H9 (cell line): ENCODE results near the gene RNPEPL1. TPM values are rescaled to one million over a fixed set of nuclear protein-coding genes. Genes with fewer than 3 reads are reported as not detected.

Experiments used
- DNase-seq: peaks from one replicate; pipeline ENCODE4 v3.0.0-alpha.2; 2017
- H2AFZ ChIP-seq: one replicate; pipeline ENCODE4 v1.6.1; 2013; ENCODE audit warnings: mild to moderate bottlenecking, low read length, control low read depth, moderate library complexity
- H2AK5ac ChIP-seq: 2 replicates; pipeline ENCODE4 v1.6.1; 2013; ENCODE audit warnings: low read length, control low read depth, mixed read lengths; ENCODE audit not compliant: insufficient read length
- H2BK120ac ChIP-seq: one replicate; pipeline ENCODE4 v1.6.1; 2013; ENCODE audit warnings: low read depth, mild to moderate bottlenecking, low read length, control low read depth, inconsistent platforms; ENCODE audit not compliant: poor library complexity, severe bottlenecking
- H2BK12ac ChIP-seq: 2 replicates; pipeline ENCODE4 v1.6.1; 2013; ENCODE audit warnings: low read length, control low read depth, mixed read lengths, low read depth; ENCODE audit not compliant: insufficient read length
- H2BK15ac ChIP-seq: 2 replicates; pipeline ENCODE4 v1.6.1; 2013; ENCODE audit warnings: low read depth, low read length, control low read depth
- H2BK20ac ChIP-seq: one replicate; pipeline ENCODE4 v1.6.1; 2013; ENCODE audit warnings: low read depth, mild to moderate bottlenecking, low read length, control low read depth, inconsistent platforms; ENCODE audit not compliant: poor library complexity, severe bottlenecking
- H2BK5ac ChIP-seq: 2 replicates; pipeline ENCODE4 v1.6.1; 2013; ENCODE audit warnings: low read length, control low read depth, mixed read lengths; ENCODE audit not compliant: insufficient read length
- H3K14ac ChIP-seq: 2 replicates; pipeline ENCODE4 v1.6.1; 2013; ENCODE audit warnings: low read length, control low read depth; ENCODE audit not compliant: insufficient read depth
- H3K18ac ChIP-seq: 2 replicates; pipeline ENCODE4 v1.6.1; 2013; ENCODE audit warnings: low read depth, mild to moderate bottlenecking, mixed read lengths, low read length, control low read depth; ENCODE audit not compliant: insufficient read length
- H3K23ac ChIP-seq: 2 replicates; pipeline ENCODE4 v1.6.1; 2013; ENCODE audit warnings: low read length, control low read depth, mixed read lengths, low read depth; ENCODE audit not compliant: insufficient read length
- H3K23me2 ChIP-seq: 2 replicates; pipeline ENCODE4 v1.6.1; 2013; ENCODE audit warnings: low read depth, mild to moderate bottlenecking, mixed read lengths, low read length, control low read depth; ENCODE audit not compliant: insufficient read length, poor library complexity, severe bottlenecking
- H3K27ac ChIP-seq: 2 replicates; pipeline ENCODE4 v1.5.1; 2013; ENCODE audit warnings: low read length, control low read depth, mixed read lengths, low read depth; ENCODE audit not compliant: insufficient read length
- H3K27me3 ChIP-seq: 2 replicates; pipeline ENCODE4 v1.6.1; 2013; ENCODE audit warnings: low read length, control low read depth, inconsistent platforms; ENCODE audit not compliant: insufficient read depth
- H3K4ac ChIP-seq: 2 replicates; pipeline ENCODE4 v1.6.1; 2013; ENCODE audit warnings: low read depth, mild to moderate bottlenecking, control low read depth, inconsistent platforms, low read length, moderate library complexity
- H3K4me1 ChIP-seq: 2 replicates; pipeline ENCODE4 v1.6.1; 2013; ENCODE audit warnings: low read length, control low read depth, inconsistent platforms; ENCODE audit not compliant: insufficient read depth
- H3K4me2 ChIP-seq: 2 replicates; pipeline ENCODE4 v1.6.1; 2013; ENCODE audit warnings: low read length, control low read depth, mixed read lengths; ENCODE audit not compliant: insufficient read length, insufficient read depth
- H3K56ac ChIP-seq: 2 replicates; pipeline ENCODE4 v1.6.1; 2013; ENCODE audit warnings: low read depth, mild to moderate bottlenecking, mixed read lengths, low read length, control low read depth; ENCODE audit not compliant: insufficient read length
- H3K79me1 ChIP-seq: 2 replicates; pipeline ENCODE4 v1.6.1; 2013; ENCODE audit warnings: low read depth, mild to moderate bottlenecking, moderate library complexity, low read length, control low read depth, inconsistent platforms; ENCODE audit not compliant: insufficient read depth, poor library complexity, severe bottlenecking
- H3K79me2 ChIP-seq: 2 replicates; pipeline ENCODE4 v1.6.1; 2013; ENCODE audit warnings: low read length, control low read depth, inconsistent platforms; ENCODE audit not compliant: insufficient read depth
- H3K9ac ChIP-seq: 2 replicates; pipeline ENCODE4 v1.6.1; 2013; ENCODE audit warnings: low read length, control low read depth, mixed read lengths; ENCODE audit not compliant: insufficient read length; ENCODE audit errors: extremely low read depth
- H3K9me3 ChIP-seq: one replicate; pipeline ENCODE4 v1.6.1; 2013; ENCODE audit warnings: low read depth, low read length, inconsistent platforms; ENCODE audit not compliant: control insufficient read depth
- H3T11ph ChIP-seq: one replicate; pipeline ENCODE4 v1.6.1; 2013; ENCODE audit warnings: mild to moderate bottlenecking, low read length, control low read depth, inconsistent platforms
- H4K20me1 ChIP-seq: one replicate; pipeline ENCODE4 v1.6.1; 2013; ENCODE audit not compliant: control insufficient read depth, insufficient read length, insufficient read depth
- H4K5ac ChIP-seq: 2 replicates; pipeline ENCODE4 v1.6.1; 2013; ENCODE audit warnings: low read depth, mild to moderate bottlenecking, mixed read lengths, low read length, control low read depth; ENCODE audit not compliant: insufficient read length
- H4K8ac ChIP-seq: replicated peaks from 2 replicates; pipeline ENCODE4 v1.6.1; 2013; ENCODE audit warnings: low read length, control low read depth, mixed read lengths, low read depth; ENCODE audit not compliant: insufficient read length
- H4K91ac ChIP-seq: 2 replicates; pipeline ENCODE4 v1.6.1; 2013; ENCODE audit warnings: low read depth, mild to moderate bottlenecking, moderate library complexity, mixed read lengths, low read length, control low read depth; ENCODE audit not compliant: insufficient read length
- H3K27ac Mint-ChIP-seq, 3 experiments: 2 replicates in 2 of 3; 3 replicates in 1 of 3; pipeline ENCODE4 v1.8.0; 2020 to 2021; ENCODE audit warnings: mixed read lengths in 3 of 3, mild to moderate bottlenecking in 1 of 3, moderate library complexity in 1 of 3
- H3K27me3 Mint-ChIP-seq: 2 replicates; pipeline ENCODE4 v1.8.0; 2021; ENCODE audit warnings: low read depth, mild to moderate bottlenecking, moderate library complexity, mixed read lengths
- H3K36me3 Mint-ChIP-seq, 3 experiments: 2 replicates in 2 of 3; 3 replicates in 1 of 3; pipeline ENCODE4 v1.8.0; 2020 to 2021; ENCODE audit warnings: low read depth in 3 of 3, mixed read lengths in 3 of 3; ENCODE audit not compliant: insufficient read depth in 1 of 3
- H3K4me1 Mint-ChIP-seq, 2 experiments: 2 replicates each; pipeline ENCODE4 v1.8.0; 2020; ENCODE audit warnings: mixed read lengths in 2 of 2
- H3K4me3 Mint-ChIP-seq, 2 experiments: 2 replicates in 1 of 2; 3 replicates in 1 of 2; pipeline ENCODE4 v1.8.0; 2020 to 2021; ENCODE audit warnings: mild to moderate bottlenecking in 2 of 2, mixed read lengths in 2 of 2, moderate library complexity in 1 of 2
- H3K9me3 Mint-ChIP-seq, 2 experiments: 2 replicates in 1 of 2; 3 replicates in 1 of 2; pipeline ENCODE4 v1.8.0; 2020; ENCODE audit warnings: mild to moderate bottlenecking in 2 of 2, mixed read lengths in 2 of 2, moderate library complexity in 1 of 2
- WGBS: extraction: QIAGEN DNeasy Blood & Tissue Kit; methylation state at CpG from one replicate; pipeline ENCODE4 v1.1.7; 2013; ENCODE audit warnings: missing lambda C conversion rate, low lambda C conversion rate, mixed read lengths; ENCODE audit not compliant: insufficient read length; ENCODE audit errors: extremely low coverage; 5-methylcytosine and 5-hydroxymethylcytosine counted together
- total RNA-seq: library from RNA; stranded (reverse); gene quantifications from 2 replicates; pipeline ENCODE4 v1.2.1, GENCODE V29; 2021
- TF ChIP-seq, protein P1 (sequence below): fragments of 200-600 bp; sonication (generic); conservative IDR thresholded peaks from 3 replicates; pipeline ENCODE4 v1.8.0; 2021; ENCODE audit warnings: antibody characterized with exemption, mild to moderate bottlenecking

The RNPEPL1 gene
- total RNA-seq, 1 experiment from 2014 or later: 22.5 TPM

DNA sequence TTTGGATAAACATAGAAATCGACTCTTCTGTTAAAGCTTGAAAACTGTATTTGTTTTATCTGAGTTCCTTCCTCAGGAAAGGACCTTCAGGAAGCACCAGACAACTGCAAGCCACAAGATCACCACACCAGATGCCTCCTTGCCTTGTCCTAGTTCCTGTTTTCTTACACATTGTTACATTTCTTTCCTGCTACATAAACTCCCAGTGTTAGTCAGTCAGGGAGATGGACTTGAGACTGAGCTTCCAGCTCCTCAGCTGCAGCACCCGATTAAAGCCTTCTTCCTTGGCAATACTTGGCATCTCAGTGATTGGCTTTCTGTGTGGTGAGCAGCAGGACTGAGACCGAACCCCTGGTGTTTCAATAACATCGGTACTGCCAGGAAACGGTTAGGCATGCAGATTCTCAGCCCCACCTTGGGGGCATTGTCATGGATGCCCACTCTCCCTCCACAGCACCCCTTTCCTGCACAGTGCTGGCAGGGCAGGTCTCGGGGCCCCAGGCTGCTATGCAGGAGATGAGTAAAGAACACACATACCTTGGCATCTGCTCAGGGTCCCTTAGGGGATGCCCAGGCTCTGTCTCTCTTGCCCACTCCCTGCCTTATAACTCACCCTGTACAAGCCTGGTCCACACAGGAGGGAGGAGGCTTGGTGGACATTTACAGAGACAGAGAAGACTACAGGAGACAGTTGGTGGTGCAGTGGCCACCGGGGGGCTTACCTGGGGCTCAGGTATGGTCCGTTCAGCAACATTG lies 43.1 kb upstream of the RNPEPL1 start:
- no peak overlapping the region for H2AK5ac ChIP-seq
- no peak for DNase-seq
- Mint-ChIP-seq H3K4me1 (0 out of 4 replicates have a peak, but pooled peaks cover 0 to 3% of the 10 kb centered on the region in 2 experiments), H3K36me3 (peaks cover 65 to 74% (median 73%) of the 10 kb centered on the region in 3 experiments), H3K27me3 (peaks cover 2% of the 10 kb centered on the region), H3K9me3 (peaks cover 65% of the 10 kb centered on the region in 2 experiments), H3K4me3 (no peak overlapping the region), H3K27ac (no peak overlapping the region)
- no peak overlapping the region for H4K5ac ChIP-seq
- no peak overlapping the region for H3K14ac ChIP-seq
- H3K27me3 ChIP-seq: no peaks in the 10 kb centered on the region
- no peak overlapping the region for H2BK120ac ChIP-seq
- H4K91ac ChIP-seq: no peak overlapping the region
- no peak overlapping the region for H2BK15ac ChIP-seq
- peaks cover 4% of the 10 kb centered on the region for H4K20me1 ChIP-seq
- H3K18ac ChIP-seq: no peak overlapping the region
- no peak overlapping the region for H2AFZ ChIP-seq
- H3K79me2 ChIP-seq: no peaks in the 10 kb centered on the region
- no peak overlapping the region for H3K9ac ChIP-seq
- H3K23me2 ChIP-seq: no peaks in the 10 kb centered on the region
- H3K4me2 ChIP-seq: no peak overlapping the region
- H2BK20ac ChIP-seq: no peak overlapping the region
- no peak overlapping the region for H3K4ac ChIP-seq
- no peaks in the 10 kb centered on the region for H3K79me1 ChIP-seq
- no peak overlapping the region for H3K56ac ChIP-seq
- WGBS: no CpG with 5 or more reads among the region's 8 CpGs
- H3K23ac ChIP-seq: no peak overlapping the region
- H2BK12ac ChIP-seq: no peak overlapping the region
- H2BK5ac ChIP-seq: no peak overlapping the region
- no peak overlapping the region for H3K27ac ChIP-seq
- H3K4me1 ChIP-seq: peaks cover 2% of the 10 kb centered on the region; the same call in 1 of the 2 replicates
- no peak overlapping the region for H4K8ac ChIP-seq
- H3T11ph ChIP-seq: no peak overlapping the region
- TF ChIP-seq, protein P1, sequence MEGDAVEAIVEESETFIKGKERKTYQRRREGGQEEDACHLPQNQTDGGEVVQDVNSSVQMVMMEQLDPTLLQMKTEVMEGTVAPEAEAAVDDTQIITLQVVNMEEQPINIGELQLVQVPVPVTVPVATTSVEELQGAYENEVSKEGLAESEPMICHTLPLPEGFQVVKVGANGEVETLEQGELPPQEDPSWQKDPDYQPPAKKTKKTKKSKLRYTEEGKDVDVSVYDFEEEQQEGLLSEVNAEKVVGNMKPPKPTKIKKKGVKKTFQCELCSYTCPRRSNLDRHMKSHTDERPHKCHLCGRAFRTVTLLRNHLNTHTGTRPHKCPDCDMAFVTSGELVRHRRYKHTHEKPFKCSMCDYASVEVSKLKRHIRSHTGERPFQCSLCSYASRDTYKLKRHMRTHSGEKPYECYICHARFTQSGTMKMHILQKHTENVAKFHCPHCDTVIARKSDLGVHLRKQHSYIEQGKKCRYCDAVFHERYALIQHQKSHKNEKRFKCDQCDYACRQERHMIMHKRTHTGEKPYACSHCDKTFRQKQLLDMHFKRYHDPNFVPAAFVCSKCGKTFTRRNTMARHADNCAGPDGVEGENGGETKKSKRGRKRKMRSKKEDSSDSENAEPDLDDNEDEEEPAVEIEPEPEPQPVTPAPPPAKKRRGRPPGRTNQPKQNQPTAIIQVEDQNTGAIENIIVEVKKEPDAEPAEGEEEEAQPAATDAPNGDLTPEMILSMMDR: no peak
- peaks cover 25% of the 10 kb centered on the region for H3K9me3 ChIP-seq
